ENCODE results near the gene ILF3.

Gene ILF3

DNA sequence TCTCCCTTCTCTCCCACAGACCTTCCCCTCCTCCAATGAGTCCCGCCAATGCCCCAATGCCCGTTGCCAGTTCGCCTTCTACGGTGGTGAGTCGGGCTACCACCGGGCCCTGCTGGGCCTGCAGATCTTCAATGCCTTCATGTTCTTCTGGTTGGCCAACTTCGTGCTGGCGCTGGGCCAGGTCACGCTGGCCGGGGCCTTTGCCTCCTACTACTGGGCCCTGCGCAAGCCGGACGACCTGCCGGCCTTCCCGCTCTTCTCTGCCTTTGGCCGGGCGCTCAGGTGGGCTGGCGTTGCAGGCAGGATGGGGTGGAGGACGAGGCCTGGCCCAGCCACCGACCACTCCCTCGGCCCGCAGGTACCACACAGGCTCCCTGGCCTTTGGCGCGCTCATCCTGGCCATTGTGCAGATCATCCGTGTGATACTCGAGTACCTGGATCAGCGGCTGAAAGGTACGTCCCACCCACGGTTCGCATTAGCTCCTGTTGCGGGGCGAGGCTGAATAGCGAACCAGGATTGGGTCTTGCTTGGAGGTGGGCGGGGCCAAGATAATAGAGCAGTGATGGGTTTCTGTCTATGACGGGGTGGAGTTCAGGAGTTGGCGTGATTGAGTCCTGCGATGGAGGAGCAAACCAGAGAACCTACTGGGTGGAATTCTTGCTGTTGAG is 17.7 kb upstream of the ILF3 start:
- no peaks in the 10 kb centered on the region for H3K27me3 ChIP-seq (ENCODE audit: control insufficient read depth, low read length)
- no peaks in the 10 kb centered on the region for H3K4me1 ChIP-seq (ENCODE audit: control insufficient read depth, low read length)
- H3K9me3 ChIP-seq (ENCODE audit: control insufficient read depth, insufficient read depth, low read length), result no peaks in the 10 kb centered on the region
- no peaks in the 10 kb centered on the region for H4K20me1 ChIP-seq (ENCODE audit: control insufficient read depth, insufficient read depth, low read depth, low read length)
- no peak overlapping the region for H3K4me2 ChIP-seq (ENCODE audit: low read length)
- TF ChIP-seq, protein P1, sequence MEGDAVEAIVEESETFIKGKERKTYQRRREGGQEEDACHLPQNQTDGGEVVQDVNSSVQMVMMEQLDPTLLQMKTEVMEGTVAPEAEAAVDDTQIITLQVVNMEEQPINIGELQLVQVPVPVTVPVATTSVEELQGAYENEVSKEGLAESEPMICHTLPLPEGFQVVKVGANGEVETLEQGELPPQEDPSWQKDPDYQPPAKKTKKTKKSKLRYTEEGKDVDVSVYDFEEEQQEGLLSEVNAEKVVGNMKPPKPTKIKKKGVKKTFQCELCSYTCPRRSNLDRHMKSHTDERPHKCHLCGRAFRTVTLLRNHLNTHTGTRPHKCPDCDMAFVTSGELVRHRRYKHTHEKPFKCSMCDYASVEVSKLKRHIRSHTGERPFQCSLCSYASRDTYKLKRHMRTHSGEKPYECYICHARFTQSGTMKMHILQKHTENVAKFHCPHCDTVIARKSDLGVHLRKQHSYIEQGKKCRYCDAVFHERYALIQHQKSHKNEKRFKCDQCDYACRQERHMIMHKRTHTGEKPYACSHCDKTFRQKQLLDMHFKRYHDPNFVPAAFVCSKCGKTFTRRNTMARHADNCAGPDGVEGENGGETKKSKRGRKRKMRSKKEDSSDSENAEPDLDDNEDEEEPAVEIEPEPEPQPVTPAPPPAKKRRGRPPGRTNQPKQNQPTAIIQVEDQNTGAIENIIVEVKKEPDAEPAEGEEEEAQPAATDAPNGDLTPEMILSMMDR (IDR thresholded peaks at IDR 0.05; ENCODE audit: low read depth, low read length, poor library complexity, severe bottlenecking), result no peak
- no peak for TF ChIP-seq EZH2phosphoT487 (IDR thresholded peaks at IDR 0.05; ENCODE audit: borderline replicate concordance, low read length)
- no peaks in the 10 kb centered on the region for H3K79me2 ChIP-seq (ENCODE audit: control insufficient read depth, low read length)
- H3K9me2 ChIP-seq (replicated peaks; ENCODE audit: control insufficient read depth, low read length), result no peaks in the 10 kb centered on the region
- no peaks in the 10 kb centered on the region for H3F3A ChIP-seq (ENCODE audit: control insufficient read depth, insufficient read depth)
- no peak overlapping the region for H3K4me3 ChIP-seq (ENCODE audit: low read length)
- H3K36me3 ChIP-seq (ENCODE audit: control insufficient read depth, low read length), result peaks cover 52% of the 10 kb centered on the region
- no peak overlapping the region for H3K27ac ChIP-seq (ENCODE audit: low read depth, low read length)

DNA sequence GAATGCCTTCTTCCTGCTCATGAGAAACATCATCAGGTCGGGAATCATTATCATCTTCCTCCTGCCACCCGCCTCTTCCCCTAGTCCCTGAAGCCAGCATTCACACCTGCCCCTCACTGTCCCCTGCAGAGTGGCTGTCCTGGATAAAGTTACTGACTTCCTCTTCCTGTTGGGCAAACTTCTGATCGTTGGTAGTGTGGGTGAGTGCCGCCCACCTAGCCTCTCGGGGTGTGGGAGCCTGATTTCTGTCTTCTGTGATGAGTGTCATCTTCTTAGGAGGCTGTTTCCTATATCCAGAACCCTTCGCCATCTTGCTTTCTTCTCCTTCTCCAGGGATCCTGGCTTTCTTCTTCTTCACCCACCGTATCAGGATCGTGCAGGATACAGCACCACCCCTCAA is 16.3 kb upstream of the ILF3 start:
- Histone ChIP-seq H4K20me1 (ENCODE audit: control insufficient read depth, insufficient read depth, low read depth, low read length) (no peaks in the 10 kb centered on the region), H3K4me2 (ENCODE audit: low read length) (no peak overlapping the region), H3K4me3 (ENCODE audit: low read length) (no peak overlapping the region), H3K4me1 (ENCODE audit: control insufficient read depth, low read length) (no peaks in the 10 kb centered on the region), H3F3A (ENCODE audit: control insufficient read depth, insufficient read depth) (no peaks in the 10 kb centered on the region), H3K9me2 (replicated peaks; ENCODE audit: control insufficient read depth, low read length) (no peaks in the 10 kb centered on the region), H3K27ac (ENCODE audit: low read depth, low read length) (no peak overlapping the region), H3K79me2 (ENCODE audit: control insufficient read depth, low read length) (no peaks in the 10 kb centered on the region), H3K27me3 (ENCODE audit: control insufficient read depth, low read length) (no peaks in the 10 kb centered on the region), H3K36me3 (ENCODE audit: control insufficient read depth, low read length) (peaks cover 44% of the 10 kb centered on the region), H3K9me3 (ENCODE audit: control insufficient read depth, insufficient read depth, low read length) (no peaks in the 10 kb centered on the region)
- TF ChIP-seq EZH2phosphoT487 (IDR thresholded peaks at IDR 0.05; ENCODE audit: borderline replicate concordance, low read length), result no peak
- TF ChIP-seq, protein P1 (IDR thresholded peaks at IDR 0.05; ENCODE audit: low read depth, low read length, poor library complexity, severe bottlenecking), result no peak

DNA sequence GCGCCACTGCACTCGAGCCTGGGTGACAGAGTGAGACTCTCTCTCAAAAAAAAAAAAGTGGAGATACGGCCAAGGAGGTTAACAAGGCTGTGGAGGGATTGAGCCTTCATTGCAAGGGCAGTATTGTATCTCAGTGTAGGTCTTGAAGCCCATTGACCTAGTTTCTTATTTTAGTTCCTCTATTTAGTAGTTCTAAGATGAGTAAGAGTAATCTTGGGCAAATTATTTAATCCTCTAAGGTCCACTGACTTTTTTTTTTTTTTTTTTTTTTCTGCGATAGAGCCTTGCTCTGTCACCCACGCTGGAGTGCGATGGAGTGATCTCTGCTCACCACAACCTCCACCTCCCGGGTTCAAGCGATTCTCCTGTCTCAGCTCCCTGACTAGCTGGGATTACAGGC is 14.3 kb upstream of the ILF3 start:
- Histone ChIP-seq H3K4me1 (ENCODE audit: control insufficient read depth, low read length) (peaks cover 6% of the 10 kb centered on the region), H3F3A (ENCODE audit: control insufficient read depth, insufficient read depth) (no peaks in the 10 kb centered on the region; the same call in 1 of the 2 replicates), H4K20me1 (ENCODE audit: control insufficient read depth, insufficient read depth, low read depth, low read length) (no peaks in the 10 kb centered on the region), H3K9me2 (replicated peaks; ENCODE audit: control insufficient read depth, low read length) (no peaks in the 10 kb centered on the region), H3K9me3 (ENCODE audit: control insufficient read depth, insufficient read depth, low read length) (no peaks in the 10 kb centered on the region), H3K4me3 (ENCODE audit: low read length) (no peak overlapping the region), H3K27ac (ENCODE audit: low read depth, low read length) (no peak overlapping the region), H3K36me3 (ENCODE audit: control insufficient read depth, low read length) (peaks cover 34% of the 10 kb centered on the region), H3K4me2 (ENCODE audit: low read length) (no peak overlapping the region), H3K79me2 (ENCODE audit: control insufficient read depth, low read length) (no peaks in the 10 kb centered on the region), H3K27me3 (ENCODE audit: control insufficient read depth, low read length) (no peaks in the 10 kb centered on the region)
- TF ChIP-seq, protein P1 (IDR thresholded peaks at IDR 0.05; ENCODE audit: low read depth, low read length, poor library complexity, severe bottlenecking), result no peak
- no peak for TF ChIP-seq EZH2phosphoT487 (IDR thresholded peaks at IDR 0.05; ENCODE audit: borderline replicate concordance, low read length)
